PFSK-1 (cell line): ENCODE results near the gene HCRTR1.

ENCODE experiments used
- POLR2AphosphoS5 ChIP-seq: IDR thresholded peaks from 2 replicates; pipeline ENCODE4 v1.6.1; 2012; ENCODE audit warnings: low read depth, mild to moderate bottlenecking, control low read depth, low read length, moderate library complexity
- SIN3A ChIP-seq: IDR thresholded peaks from 2 replicates; pipeline ENCODE4 v1.6.1; 2012; ENCODE audit warnings: mild to moderate bottlenecking, low read length, moderate library complexity, borderline replicate concordance; ENCODE audit not compliant: insufficient read depth
- TF ChIP-seq, protein P1 (sequence below), 2 experiments: IDR thresholded peaks; 2 replicates each; pipeline versions ENCODE4 v1.6.1 to v1.8.0; 2011 to 2012; ENCODE audit warnings: low read depth in 2 of 2, low read length in 2 of 2, control low read depth in 1 of 2, inconsistent platforms in 1 of 2, mild to moderate bottlenecking in 1 of 2, moderate library complexity in 1 of 2; ENCODE audit not compliant: insufficient read depth in 1 of 2

DNA sequence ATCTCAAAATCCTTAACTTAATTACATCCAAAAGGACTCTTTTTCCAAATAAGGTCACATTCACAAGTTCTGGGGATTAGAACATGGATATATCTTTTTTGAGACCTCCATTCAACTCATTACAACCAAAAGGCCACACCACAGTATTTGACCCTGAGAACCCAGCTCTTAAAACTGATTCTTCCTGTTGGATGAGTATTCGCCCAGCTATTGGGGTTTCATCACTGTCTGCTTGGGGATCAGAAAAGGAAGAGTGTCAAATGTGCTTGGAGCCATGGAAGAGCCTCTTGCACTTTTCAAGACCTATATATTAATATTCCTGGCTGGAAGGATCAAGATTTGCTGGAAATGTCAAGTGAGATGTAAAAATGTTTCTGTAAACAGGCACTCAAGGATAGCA lies 46.6 kb upstream of the HCRTR1 start:
- TF ChIP-seq SIN3A (no peak), POLR2AphosphoS5 (no peak)
- TF ChIP-seq, protein P1, sequence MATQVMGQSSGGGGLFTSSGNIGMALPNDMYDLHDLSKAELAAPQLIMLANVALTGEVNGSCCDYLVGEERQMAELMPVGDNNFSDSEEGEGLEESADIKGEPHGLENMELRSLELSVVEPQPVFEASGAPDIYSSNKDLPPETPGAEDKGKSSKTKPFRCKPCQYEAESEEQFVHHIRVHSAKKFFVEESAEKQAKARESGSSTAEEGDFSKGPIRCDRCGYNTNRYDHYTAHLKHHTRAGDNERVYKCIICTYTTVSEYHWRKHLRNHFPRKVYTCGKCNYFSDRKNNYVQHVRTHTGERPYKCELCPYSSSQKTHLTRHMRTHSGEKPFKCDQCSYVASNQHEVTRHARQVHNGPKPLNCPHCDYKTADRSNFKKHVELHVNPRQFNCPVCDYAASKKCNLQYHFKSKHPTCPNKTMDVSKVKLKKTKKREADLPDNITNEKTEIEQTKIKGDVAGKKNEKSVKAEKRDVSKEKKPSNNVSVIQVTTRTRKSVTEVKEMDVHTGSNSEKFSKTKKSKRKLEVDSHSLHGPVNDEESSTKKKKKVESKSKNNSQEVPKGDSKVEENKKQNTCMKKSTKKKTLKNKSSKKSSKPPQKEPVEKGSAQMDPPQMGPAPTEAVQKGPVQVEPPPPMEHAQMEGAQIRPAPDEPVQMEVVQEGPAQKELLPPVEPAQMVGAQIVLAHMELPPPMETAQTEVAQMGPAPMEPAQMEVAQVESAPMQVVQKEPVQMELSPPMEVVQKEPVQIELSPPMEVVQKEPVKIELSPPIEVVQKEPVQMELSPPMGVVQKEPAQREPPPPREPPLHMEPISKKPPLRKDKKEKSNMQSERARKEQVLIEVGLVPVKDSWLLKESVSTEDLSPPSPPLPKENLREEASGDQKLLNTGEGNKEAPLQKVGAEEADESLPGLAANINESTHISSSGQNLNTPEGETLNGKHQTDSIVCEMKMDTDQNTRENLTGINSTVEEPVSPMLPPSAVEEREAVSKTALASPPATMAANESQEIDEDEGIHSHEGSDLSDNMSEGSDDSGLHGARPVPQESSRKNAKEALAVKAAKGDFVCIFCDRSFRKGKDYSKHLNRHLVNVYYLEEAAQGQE (IDR thresholded peaks at IDR 0.05; ENCODE audit: insufficient read depth in 1 of 2, low read depth in 2 of 2, low read length in 2 of 2) = no peak
